Activated CD4-positive, alpha-beta T cell treated with anti-CD3 and anti-CD28 coated beads, Interleukin-2, amount 50 U/mL, for 4 hours (primary cell): Measurements from ENCODE around the gene PTPRK.
"Not testable (repeated sequence)": the region's sequence is repeated elsewhere in the genome, so short reads cannot be mapped to it uniquely, and the experiment has no call there.

Experiments used
- DNase-seq, 2 experiments: peaks; one replicate each; pipeline ENCODE4 v3.0.0-alpha.2; 2020

Gene PTPRK

DNA sequence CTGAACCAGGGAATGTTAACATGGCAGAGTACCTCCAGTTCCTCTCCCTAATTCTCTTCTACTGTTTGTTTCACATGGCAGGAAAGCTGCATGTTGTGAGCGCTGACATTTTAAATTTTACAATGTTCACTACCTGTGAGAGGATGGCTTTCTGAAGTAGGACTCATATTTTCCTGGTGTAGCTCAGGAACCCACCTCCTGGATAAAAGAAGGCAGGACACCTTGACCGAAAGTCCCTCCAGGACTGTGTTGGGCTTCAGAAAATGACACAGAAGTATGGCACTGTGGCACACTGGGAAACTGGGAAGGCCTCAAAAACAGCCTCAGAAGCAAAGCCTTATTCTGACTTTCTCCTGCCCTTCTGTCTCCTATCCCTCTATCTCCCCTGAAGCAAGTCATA lies 33.3 kb downstream of the PTPRK start:
- DNase-seq: no peak

DNA sequence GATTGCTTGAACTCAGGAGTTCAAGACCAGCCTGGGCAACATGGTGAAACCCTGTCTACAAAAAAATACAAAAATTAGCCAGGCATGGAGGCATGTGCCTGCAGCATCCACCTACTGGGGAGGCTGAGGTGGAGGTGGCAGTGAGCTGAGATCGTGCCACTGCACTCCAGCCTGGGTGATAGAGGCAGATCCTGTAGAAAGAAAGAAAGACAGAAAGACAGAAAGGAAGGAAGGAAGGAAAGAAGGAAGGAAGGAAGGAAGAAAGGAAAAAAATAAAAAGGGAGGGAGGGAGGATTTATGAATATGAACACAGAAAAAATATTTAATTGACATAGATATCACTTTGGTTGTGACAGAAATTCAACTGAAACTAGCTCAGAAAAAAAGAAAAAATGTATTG lies 33.8 kb downstream of the PTPRK start:
- DNase-seq: not testable (repeated sequence)

DNA sequence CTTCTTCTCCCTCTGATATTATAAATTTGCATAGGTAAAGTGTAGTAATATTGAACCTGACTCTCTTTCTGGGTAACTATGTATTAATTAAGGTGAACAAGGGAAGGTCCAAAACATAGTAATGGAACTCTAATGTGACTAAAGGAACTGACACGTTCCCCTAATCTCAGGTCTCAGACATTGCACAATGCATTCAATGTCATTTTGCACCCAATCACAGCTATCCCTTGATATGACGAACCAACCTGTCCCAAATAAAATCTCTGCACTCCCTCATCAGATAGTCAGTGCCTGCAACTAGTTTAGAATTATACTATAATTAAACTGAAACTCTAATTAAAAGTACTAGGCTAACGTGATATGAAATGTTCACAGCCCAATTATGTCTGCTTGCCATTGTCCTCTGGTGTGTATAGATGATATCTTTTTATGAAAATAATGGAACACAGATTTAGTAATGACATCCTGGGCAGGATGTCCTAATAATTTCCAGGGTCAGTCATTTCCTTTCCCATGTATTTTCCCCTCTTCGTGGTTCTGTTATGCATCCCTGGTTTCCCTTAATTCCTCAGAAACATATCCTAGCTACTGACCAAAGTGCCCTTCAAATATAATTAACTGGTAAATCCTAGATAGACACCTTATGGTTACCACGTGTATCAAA lies 36.8 kb downstream of the PTPRK start:
- no peak for DNase-seq

DNA sequence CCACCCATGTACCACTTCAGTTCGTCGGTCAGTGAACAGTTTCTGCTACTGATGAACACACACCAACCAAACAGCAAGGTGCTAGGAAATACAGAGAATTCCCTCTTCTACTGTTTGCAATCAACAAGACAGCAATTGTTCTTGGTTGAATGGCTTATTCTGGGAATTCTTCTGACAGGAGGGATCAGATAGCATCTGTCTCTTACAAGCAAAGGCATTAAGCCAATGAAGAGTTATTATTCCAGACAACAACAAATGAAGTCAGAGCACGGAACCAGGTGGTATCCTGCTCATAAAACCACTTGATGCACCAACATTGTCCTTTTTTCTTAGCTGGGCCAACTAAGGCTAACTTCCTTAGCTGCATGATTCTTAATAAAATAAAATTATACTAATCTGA lies 37.8 kb downstream of the PTPRK start:
- DNase-seq: no peak

DNA sequence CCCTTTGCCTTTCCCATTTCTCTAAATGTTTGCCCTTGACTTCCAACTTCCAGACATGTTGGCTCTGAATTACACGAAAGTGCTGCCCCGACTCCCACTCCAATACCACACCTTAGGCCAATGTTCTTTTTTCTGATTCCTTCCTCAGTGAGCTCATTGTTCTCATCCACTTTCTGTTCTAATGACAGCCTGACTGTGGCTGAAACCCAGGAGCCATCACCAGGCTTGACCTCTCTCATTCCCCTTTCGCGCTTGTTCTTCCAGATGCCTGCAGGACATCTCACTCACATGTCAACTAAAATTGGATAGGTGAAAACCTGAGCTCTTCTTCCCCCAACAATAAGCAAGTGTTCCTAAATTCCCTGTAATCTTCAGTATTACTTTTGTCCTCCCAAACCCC lies 40.4 kb downstream of the PTPRK start:
- DNase-seq: no peak

DNA sequence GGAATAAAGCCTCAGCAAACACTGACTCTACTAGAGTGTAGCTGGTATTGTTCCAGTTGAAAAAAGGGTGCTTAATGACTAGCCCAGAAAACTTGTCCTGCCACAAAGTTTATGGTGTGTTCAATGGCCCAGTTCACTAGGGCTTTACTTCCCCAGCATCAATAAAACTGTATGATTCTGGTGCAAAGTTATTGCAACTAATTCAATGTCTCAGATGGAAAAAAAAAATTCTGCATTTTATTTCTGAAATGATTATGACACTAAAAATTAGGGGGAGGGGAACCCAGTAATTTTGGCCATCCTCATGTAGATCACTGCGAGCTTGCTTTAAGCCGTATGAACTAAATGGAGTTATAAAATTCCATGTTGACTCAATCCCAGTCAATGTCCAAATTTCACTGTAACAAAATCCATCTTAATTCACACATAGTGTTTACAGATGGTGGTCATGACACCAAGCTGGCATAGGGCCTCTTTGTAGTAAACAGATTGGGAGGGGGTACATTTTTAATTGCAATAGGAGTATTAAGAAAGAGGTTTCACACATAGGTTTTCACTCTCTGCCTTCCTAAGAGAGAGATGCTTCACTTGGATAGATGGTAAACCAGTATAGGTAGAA lies 41.2 kb downstream of the PTPRK start:
- DNase-seq: no peak

DNA sequence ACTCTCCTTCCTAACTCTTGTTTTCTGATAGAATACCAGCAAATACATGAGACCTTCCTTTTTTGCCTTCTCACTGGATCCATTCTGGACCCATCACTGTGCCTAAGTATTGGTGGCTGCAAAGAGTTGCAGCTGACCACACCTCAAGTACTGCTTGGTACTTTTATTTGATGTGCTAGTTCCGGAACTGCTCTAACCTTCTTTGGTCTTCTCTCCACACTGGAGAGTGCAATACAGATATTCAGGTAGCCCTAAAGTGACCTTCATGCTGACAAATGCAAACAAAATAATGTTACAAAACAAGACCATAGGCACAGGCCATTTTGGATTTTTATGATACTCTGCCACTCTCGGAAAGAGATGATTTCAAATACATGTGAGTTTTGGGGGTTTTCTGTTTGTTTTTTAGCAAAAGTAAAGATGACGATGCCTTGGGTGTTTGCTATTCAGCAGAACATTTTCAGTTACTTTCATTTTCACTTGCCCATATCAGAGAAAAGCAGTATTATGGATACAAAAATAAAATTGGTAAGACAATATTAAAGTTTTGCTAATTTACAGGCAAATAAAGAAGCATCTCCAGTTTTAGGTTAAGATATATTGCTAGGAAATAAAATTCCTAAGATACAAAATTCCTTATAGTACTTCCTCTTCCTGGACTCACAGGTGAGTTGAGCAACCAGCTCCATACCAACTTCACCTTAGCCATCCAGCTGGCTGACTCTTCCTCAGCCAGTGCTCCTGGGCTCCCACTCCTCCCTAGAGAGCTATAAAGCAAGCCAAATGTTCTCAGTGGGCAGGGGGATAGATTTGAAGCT lies 42.0 kb downstream of the PTPRK start:
- DNase-seq: no peak

DNA sequence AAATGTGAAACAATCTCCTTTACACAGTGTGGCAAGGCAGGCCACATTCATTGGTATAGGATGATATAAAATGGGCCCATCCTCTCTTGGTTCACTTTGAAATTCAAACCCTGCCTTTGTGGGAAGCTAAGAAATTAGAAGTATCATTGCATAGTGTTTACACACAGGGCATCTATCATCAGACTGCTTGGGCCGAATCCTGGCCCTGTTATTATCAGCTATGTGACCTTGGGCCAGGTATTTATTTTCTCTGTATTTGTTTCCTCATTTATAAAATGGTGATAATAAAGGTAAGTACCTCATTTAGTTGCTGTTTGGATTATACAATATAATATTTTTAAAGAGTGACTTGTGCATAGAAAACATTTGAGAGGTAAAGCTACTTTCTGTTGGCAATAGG lies 45.5 kb downstream of the PTPRK start:
- no peak for DNase-seq

DNA sequence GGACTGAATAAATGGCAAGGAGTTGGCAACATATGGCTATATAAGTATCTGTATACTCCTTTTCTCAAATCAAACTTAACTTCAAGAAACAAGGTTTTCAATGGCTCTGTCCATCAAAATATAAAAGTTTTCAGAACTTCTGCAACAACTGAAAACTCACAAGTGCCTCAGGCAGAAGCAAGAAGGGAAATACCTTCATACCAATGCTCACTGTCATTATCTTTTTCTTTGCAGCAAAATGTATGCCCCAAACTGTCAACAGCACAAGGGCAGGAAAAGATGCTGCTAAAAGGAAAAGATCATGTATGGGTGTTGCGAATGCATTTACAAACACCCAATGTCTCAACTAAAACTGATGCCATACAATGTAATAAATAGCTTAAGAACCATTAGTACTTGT lies 45.9 kb downstream of the PTPRK start:
- DNase-seq: no peak

DNA sequence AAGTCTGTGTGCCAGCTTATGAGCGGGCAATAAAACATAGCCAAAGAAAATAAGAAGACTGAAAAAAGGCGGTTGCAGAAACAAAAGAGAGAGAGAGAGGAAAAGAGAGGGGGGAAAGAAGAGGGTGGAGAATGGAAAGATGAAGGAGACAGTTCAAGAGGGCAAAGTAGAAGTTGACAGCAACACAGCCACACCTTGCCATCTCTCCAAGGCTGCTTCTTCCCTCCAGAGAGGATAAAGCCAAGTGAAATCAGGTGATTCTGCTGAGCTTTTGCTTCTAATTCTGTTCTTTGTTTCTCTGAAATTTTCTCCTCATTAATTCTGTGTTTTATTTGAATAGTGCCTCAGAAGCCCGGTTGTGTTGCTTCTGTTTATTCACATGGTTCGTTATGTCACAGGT lies 48.5 kb downstream of the PTPRK start:
- DNase-seq: no peak

DNA sequence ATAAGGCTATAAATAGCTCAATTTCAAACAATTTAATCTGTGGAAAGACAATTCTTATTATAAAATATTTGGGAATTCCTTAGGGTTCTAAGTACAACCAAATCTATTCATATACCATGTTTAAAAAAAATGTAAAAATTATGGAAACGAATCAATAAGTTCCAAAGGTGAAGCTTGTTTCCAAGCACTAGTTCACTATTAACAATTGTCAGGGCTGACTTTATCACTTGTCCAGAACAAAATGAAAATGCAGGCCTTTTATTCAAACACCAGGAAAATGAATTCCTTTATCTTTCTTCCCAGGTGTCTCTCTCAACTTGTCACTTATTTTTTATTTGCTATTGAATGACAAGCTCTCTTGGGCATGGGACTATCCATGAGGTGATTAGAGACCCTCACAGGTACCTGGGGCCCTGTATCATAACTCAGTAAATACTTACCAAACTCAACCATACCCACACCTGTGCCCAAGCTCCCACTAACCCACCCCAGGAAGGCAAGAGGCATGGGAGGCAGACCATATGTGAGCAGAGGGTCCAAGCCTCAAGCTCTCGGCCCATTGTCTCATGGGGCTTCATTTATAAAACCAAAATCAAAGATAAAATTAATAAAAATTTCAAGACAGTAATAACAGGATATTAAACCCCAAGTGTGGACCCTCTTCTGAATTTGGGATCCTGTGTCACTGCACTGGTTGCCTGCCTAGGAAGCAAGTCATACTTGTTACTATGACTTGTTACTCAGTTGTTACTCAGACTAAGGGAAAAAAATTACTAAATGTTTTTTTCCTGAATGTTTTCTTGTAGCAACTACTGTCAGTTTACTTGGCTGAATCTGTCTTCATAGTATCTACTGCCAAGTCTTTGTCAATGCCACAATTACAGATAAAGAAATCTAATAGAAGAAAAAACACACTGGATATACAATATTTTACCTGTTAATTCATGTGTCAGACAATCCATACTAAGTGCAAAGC lies 54.7 kb downstream of the PTPRK start:
- no peak for DNase-seq

DNA sequence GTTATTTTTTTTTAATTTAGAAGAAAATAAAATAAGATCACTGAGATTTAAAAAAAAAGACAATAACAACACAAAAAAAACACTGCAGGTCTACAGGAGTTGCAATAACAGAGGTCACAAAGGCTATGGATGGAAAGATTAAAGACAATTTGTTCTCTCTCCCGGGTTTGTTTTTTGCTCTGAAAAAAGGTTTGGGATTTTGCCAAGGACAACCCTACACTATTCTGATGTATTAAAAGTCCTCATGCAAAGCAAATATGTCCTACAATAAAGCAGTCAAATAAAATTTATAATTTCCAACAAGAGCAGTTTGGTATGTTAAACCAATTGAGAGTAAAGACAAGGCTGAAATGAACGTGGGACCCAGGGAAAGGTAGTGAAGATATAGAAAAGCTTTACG lies 55.6 kb downstream of the PTPRK start:
- no peak for DNase-seq

DNA sequence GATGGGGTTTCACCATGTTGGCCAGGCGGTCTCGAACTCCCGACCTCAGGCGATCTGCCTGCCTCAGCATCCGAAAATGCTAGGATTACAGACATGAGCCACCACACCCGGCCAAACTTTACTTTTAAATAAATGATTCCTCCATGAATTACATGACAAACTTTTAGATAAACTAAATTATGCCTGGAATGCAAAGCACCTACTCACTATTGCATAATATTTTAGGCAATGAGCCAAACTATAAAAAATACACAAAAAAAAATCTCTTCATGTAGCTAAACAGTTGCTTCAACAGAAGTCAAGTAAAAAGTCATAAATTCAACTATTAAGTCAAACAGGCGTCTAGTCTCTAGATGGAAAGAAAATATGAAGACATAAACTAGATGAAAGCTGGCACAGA lies 56.5 kb downstream of the PTPRK start:
- DNase-seq: no peak

DNA sequence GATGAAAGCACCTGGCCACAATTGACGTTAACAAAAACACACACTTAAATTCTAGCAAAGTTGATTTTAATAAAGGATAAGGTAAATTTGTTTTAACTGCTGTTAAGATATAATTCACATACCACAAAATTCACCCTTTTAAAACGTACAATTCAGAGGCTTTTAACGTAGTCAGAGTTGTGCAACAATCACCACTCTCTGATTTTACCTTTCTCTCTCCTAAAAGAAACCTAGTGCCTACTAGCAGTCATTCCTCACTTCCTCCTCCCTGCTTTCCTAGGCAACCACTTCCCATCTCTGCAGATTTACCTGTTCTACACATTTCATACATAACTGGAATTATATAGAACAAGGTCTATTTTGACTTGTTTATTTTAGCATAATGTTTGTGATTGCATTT lies 58.9 kb downstream of the PTPRK start:
- DNase-seq: no peak

DNA sequence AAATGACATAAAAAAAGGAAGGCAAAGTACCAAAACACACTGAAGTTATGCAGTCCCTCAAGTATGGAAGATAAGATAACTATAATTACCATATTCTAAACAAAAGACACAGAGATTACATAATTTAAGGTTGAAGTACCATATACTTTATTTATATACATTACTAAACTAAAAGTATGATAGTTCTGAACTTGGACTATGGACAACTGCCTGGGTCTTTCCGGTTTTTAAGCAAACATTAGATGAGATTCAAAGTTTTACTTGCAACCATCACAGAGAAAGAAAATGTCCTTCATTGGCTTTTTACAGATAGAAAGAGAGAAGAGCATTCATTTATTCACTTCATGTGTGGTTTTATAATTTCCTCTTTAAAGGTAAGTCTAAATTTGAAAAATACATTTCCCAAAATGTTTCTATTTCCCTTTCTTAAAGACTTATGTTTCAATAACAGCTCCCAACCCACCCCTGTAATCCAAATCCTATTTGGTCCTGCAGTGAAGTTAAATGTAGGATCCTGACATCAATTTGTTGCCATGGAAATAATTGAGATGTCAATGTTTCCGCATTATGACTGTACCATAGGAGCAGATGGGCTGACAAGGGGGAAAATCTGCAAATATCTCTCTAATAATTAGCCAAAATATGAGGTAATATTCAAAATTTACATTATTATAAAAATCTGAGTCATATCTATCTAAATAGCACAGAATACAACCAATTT lies 63.7 kb downstream of the PTPRK start:
- no peak for DNase-seq

DNA sequence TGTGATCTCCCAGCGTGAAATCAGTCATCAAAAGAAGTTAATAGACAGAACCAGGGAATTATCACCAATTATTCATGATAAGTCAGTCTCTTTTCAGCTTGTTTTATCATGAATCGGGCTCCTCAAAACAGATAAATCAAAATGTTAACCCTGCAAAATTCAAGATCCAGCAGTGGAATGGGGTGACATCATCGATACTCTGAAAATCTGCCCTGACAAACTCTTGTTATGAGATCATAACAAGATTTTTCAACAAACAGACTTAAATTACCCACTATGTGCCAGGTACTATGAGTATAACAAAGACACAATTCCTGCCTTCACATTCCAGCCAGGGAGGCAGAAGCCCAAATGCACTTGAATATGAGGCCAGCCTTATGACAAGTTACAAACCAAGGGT lies 64.4 kb downstream of the PTPRK start:
- DNase-seq: no peak

DNA sequence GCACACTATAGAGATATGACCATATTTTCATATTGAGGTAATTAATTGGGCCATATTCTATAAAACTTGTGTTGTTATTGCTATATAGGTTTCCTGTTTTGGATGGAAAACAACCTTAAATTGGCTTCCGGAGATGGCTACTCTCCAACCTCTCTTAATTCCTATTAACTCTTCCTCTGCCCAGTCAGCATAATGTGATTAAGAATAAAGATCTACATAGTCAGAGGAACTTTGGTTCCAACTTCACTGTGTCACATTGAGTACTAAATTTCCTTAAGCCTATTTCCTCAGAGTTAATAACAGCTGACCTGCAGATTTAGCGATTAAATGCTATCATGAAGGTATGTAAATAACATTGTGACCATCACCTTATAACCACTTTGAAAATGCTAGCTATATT lies 67.7 kb downstream of the PTPRK start:
- no peak for DNase-seq

DNA sequence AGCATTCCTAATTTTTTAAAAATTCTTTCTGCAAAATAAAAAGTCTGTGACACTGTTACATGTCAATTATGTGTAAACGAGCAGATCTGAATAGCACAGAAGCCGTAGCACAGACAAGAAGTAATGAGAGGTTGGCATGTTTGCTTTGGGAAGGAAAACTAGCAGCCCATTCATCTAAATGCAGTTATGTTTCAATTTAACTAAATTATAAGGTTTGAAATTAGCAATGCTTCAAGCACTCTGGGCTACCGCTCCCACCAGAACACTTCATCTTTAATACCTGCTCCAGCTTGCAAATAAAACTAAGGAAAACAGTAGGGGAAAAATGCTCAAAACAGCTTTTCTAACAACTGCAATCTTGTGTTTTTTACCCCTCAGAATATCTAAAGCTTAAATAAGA lies 73.9 kb downstream of the PTPRK start:
- no peak for DNase-seq

DNA sequence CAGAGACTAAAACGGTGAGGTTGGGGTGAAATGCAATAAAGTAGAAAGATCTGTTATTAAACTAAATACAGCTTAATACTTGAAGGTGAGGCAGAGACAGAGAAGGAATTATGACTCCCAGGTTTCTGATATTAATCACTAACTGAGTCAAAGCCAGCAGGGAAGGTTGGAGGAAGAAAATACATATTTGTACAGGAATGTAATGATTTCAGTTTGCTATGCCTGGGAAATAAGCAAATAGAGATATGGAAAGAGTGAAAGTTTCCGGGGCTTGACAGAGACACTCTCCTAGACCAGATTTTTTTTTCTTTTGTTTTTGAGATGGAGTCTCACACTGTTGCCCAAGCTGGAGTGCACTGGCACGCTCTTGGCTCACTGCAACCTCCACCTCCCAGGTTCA lies 76.8 kb downstream of the PTPRK start:
- DNase-seq: no peak

DNA sequence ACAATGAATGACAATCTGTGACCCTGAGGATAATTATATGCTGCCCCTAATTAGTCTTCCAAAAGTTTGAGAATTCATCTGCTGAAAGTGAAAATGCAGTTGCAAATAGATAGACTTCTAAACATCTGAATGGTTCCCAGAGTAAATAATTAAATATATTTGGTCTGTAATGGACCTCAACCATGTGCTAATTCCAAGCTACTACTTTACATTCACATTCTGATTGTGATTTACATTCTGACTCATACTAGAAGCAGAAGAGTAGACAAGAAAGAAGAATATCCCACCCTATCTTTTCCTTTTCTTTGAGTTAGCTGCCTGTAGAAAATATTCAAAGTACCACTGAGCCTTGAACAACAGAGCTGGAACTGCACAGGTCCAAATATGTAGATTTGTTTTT lies 80.8 kb downstream of the PTPRK start:
- no peak for DNase-seq

DNA sequence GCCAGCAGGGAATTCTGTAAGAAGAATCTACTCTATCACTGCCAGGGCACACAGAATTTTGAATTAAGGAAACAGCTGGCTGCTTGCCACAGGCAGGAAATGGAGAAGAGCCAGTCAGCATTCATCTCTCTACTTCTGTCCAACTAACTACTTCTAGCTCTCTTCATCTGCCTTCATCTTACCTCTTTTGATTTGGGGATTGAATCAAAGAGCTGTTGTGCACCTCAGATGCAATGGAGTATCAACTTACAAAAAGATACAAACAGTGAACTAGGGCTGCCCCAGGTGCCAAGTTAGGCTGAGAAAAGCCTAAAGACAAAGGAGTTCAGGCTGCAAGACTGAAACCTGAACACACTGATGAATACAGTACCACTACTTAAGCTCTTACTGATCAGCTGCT lies 82.0 kb downstream of the PTPRK start:
- no peak for DNase-seq

DNA sequence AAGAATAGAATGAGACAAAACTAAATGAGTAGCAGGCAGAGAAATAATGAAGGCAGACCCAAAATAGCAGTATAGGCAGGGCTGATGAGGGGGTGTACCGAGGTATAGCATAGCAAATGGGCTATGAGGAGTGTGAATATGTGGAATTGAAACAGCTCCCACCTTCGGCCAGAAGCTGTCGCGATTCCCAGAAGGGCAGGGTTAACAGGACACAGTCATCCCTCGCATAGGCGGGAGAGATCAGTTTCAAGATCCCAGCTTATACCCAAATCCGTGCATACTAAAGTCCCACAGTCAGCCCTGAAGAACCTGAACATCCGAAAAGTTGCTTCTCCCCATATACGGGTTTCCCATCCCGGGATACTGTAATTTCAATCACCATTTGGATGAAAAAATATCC lies 82.7 kb downstream of the PTPRK start:
- DNase-seq: no peak
